Motor neuron (in vitro differentiated cells): ENCODE measurements around the gene CFAP69. TPM values are rescaled to one million over a fixed set of nuclear protein-coding genes. Genes with fewer than 3 reads are reported as not detected.

Source experiments
- ATAC-seq, 8 experiments: fragments of 200-7000 bp; cut with Tn5 transposase; replicated peaks in 6 of 8; 2 replicates each; pipeline ENCODE4 v1.8.0; 2021; ENCODE audit warnings: mild to moderate bottlenecking in 8 of 8, moderate library complexity in 8 of 8
- H3K27ac ChIP-seq, 2 donors: fragments of 250-450 bp; sonication (Bioruptor Pico); 2 replicates each; pipeline ENCODE4 v1.9.0; 2021; ENCODE audit warnings: antibody characterized with exemption in 2 of 2, mild to moderate bottlenecking in 2 of 2, moderate library complexity in 1 of 2
- H3K4me1 ChIP-seq, 2 donors: fragments of 250-450 bp; sonication (Bioruptor Pico); replicated peaks in 1 of 2; 2 replicates each; pipeline ENCODE4 v1.6.1; 2021; ENCODE audit warnings: antibody characterized with exemption in 2 of 2, mild to moderate bottlenecking in 2 of 2, moderate library complexity in 1 of 2
- H3K4me3 ChIP-seq, 5 donors: fragments of 250-450 bp; sonication (Bioruptor Pico); 2 replicates each; pipeline ENCODE4 v1.9.0; 2021; ENCODE audit warnings: antibody characterized with exemption in 5 of 5, mild to moderate bottlenecking in 5 of 5, moderate library complexity in 4 of 5
- WGBS, 10 experiments: fragments of 450-650 bp; shearing (Covaris generic); methylation state at CpG; one replicate each; pipeline ENCODE4 v1.0.0; 2022; 5-methylcytosine and 5-hydroxymethylcytosine counted together
- in situ Hi-C, 9 experiments: fragments of 400-800 bp; cut with MboI; loops; one replicate each; pipeline ENCODE4 v1.15.0; 2021; ENCODE audit warnings: low sequenced_read_pairs in 9 of 9, low pct_unique_long_range_greater_than_20kb in 2 of 9; ENCODE audit not compliant: unreplicated experiment in 9 of 9
- total RNA-seq, 8 experiments: library from RNA; unstranded; fragments of 300-600 nt; gene quantifications; 2 replicates each; pipeline versions ENCODE4 v1.2.3 to v1.2.4, GENCODE V29; 2022

Gene CFAP69
- total RNA-seq, 8 experiments from 2014 or later = 2.5 to 28.0 (median 6.9) TPM

GRCh38 chr7:90222390-90222789 is 22.6 kb upstream of the CFAP69 start:
- no peak overlapping the region for H3K27ac ChIP-seq
- no peak overlapping the region for H3K4me3 ChIP-seq
- peaks cover 4 to 13% of the 10 kb centered on the region in 2 donors for H3K4me1 ChIP-seq
- in situ Hi-C loops = no loop called here
- ATAC-seq = no peak

- H3K27ac ChIP-seq = peak overlapping the region in 1 of 2 donors; percentile 22
Measured at GRCh38 chr7:90222811-90223725, 21.9 kb upstream of the CFAP69 start.

GRCh38 chr7:90224195-90224594 is 20.8 kb upstream of the CFAP69 start:
- H3K4me3 ChIP-seq = no peak overlapping the region
- peak; percentile 62 to 97 (median 88) for ATAC-seq
- peaks cover 4 to 13% of the 10 kb centered on the region in 2 donors for H3K4me1 ChIP-seq
- in situ Hi-C loops = no loop called here
- 4 to 59% (median 36%) methylated on average over 1 to 3 of the region's 3 CpGs; no CpG with 5 or more reads in 5 of the 10 experiments for WGBS, 10 experiments
- no peak overlapping the region for H3K27ac ChIP-seq

More at GRCh38 chr7:90222811-90223725, 21.9 kb upstream of the CFAP69 start:
- peak in 4 of 8 experiments; percentile 25 to 92 (median 80) for ATAC-seq
- Histone ChIP-seq H3K4me1 (peaks cover 4 to 13% of the 10 kb centered on the region in 2 donors), H3K4me3 (no peak overlapping the region)
- in situ Hi-C loops = no loop called here
- WGBS, 10 experiments = 14 to 100% (median 80%) methylated on average over 1 to 5 of the region's 5 CpGs; no CpG with 5 or more reads in 1 of the 10 experiments

- Histone ChIP-seq H3K4me1 (peaks cover 4 to 13% of the 10 kb centered on the region in 2 donors), H3K27ac (no peak overlapping the region), H3K4me3 (no peak overlapping the region)
- in situ Hi-C loops = no loop called here
- no peak for ATAC-seq
- WGBS, 10 experiments = 85 to 100% (median 92%) methylated on average over 1 to 3 of the region's 3 CpGs; no CpG with 5 or more reads in 2 of the 10 experiments
Measured at GRCh38 chr7:90225181-90225580, 19.8 kb upstream of the CFAP69 start.

- H3K4me3 ChIP-seq = no peak overlapping the region
- H3K4me1 ChIP-seq = peaks cover 4 to 13% of the 10 kb centered on the region in 2 donors
- WGBS, 10 experiments = 0 to 83% (median 70%) methylated on average over 1 of the region's 1 CpG; no CpG with 5 or more reads in 4 of the 10 experiments
- no peak for ATAC-seq
- in situ Hi-C loops = no loop called here
- no peak overlapping the region for H3K27ac ChIP-seq
Measured at GRCh38 chr7:90225601-90226000, 19.4 kb upstream of the CFAP69 start.

- Histone ChIP-seq H3K4me3 (no peak overlapping the region), H3K4me1 (peaks cover 5 to 13% of the 10 kb centered on the region in 2 donors), H3K27ac (no peak overlapping the region)
- in situ Hi-C loops = no loop called here
- no peak for ATAC-seq
- 67 to 100% (median 92%) methylated on average over 1 to 5 of the region's 5 CpGs for WGBS, 10 experiments
Measured at GRCh38 chr7:90227259-90227658, 17.7 kb upstream of the CFAP69 start.

GRCh38 chr7:90229682-90230081 is 15.3 kb upstream of the CFAP69 start:
- Histone ChIP-seq H3K27ac (no peak overlapping the region), H3K4me1 (peaks cover 4 to 10% of the 10 kb centered on the region in 2 donors), H3K4me3 (no peak overlapping the region)
- in situ Hi-C loops = no loop called here
- WGBS, 10 experiments = 0 to 100% (median 87%) methylated on average over 1 to 2 of the region's 2 CpGs
- peak in 1 of 8 experiments; percentile 97 for ATAC-seq

- in situ Hi-C loops = no loop called here
- Histone ChIP-seq H3K27ac (no peak overlapping the region), H3K4me1 (peaks cover 0 to 4% of the 10 kb centered on the region in 2 donors), H3K4me3 (no peak overlapping the region)
- no peak for ATAC-seq
- WGBS, 10 experiments = 27 to 100% (median 88%) methylated on average over 1 to 2 of the region's 2 CpGs
Measured at GRCh38 chr7:90230834-90231233, 14.1 kb upstream of the CFAP69 start.

- 54 to 100% (median 86%) methylated on average over 1 to 3 of the region's 3 CpGs for WGBS, 10 experiments
- in situ Hi-C loops = no loop called here
- Histone ChIP-seq H3K27ac (no peak overlapping the region), H3K4me3 (no peak overlapping the region), H3K4me1 (peaks cover 0 to 4% of the 10 kb centered on the region in 2 donors)
- ATAC-seq = no peak
Measured at GRCh38 chr7:90231304-90231703, 13.7 kb upstream of the CFAP69 start.

GRCh38 chr7:90232430-90232829 is 12.5 kb upstream of the CFAP69 start:
- in situ Hi-C loops = no loop called here
- peaks cover 0 to 4% of the 10 kb centered on the region in 2 donors for H3K4me1 ChIP-seq
- ATAC-seq = peak in 1 of 8 experiments; percentile 19
- 34 to 94% (median 71%) methylated on average over 1 to 5 of the region's 5 CpGs for WGBS, 10 experiments
- H3K27ac ChIP-seq = no peak overlapping the region
- no peak overlapping the region for H3K4me3 ChIP-seq

GRCh38 chr7:90233569-90233968 is 11.4 kb upstream of the CFAP69 start:
- peaks cover 0 to 4% of the 10 kb centered on the region in 2 donors for H3K4me1 ChIP-seq
- H3K27ac ChIP-seq = no peak overlapping the region
- ATAC-seq = no peak
- no peak overlapping the region for H3K4me3 ChIP-seq
- in situ Hi-C loops = no loop called here
- WGBS, 10 experiments = 80 to 100% (median 97%) methylated on average over 1 to 6 of the region's 6 CpGs; no CpG with 5 or more reads in 1 of the 10 experiments

GRCh38 chr7:90236721-90237289 is 8.2 kb upstream of the CFAP69 start:
- 33 to 100% (median 80%) methylated on average over 1 of the region's 1 CpG; no CpG with 5 or more reads in 5 of the 10 experiments for WGBS, 10 experiments
- H3K4me3 ChIP-seq = no peak overlapping the region
- H3K27ac ChIP-seq = no peak overlapping the region
- H3K4me1 ChIP-seq = peaks cover 0 to 4% of the 10 kb centered on the region in 2 donors
- peak in 2 of 8 experiments; percentile 31 to 59 for ATAC-seq
- in situ Hi-C loops = no loop called here

- Histone ChIP-seq H3K4me1 (peaks cover 4 to 7% of the 10 kb centered on the region in 2 donors), H3K4me3 (no peak overlapping the region), H3K27ac (no peak overlapping the region)
- in situ Hi-C loops = no loop called here
- ATAC-seq = no peak
- 83 to 100% (median 100%) methylated on average over 1 to 2 of the region's 2 CpGs; no CpG with 5 or more reads in 4 of the 10 experiments for WGBS, 10 experiments
Measured at GRCh38 chr7:90238022-90238421, 7.0 kb upstream of the CFAP69 start.
